GM12891 (cell line): Measurements from ENCODE around the gene UQCRQ.

Source experiments
- PAX5 ChIP-seq: IDR thresholded peaks from 2 replicates; pipeline ENCODE4 v1.6.1; 2011; ENCODE audit warnings: low read length, moderate library complexity, mild to moderate bottlenecking; ENCODE audit not compliant: insufficient read depth, severe bottlenecking
- POLR2A ChIP-seq: IDR thresholded peaks from 2 replicates; pipeline ENCODE4 v1.6.1; 2011; ENCODE audit warnings: low read depth, low read length, control low read depth
- POLR2AphosphoS5 ChIP-seq: IDR thresholded peaks from 2 replicates; pipeline ENCODE4 v1.6.1; 2011; ENCODE audit warnings: low read depth, low read length, control low read depth
- POU2F2 ChIP-seq: IDR thresholded peaks from 2 replicates; pipeline ENCODE4 v1.6.1; 2011; ENCODE audit warnings: low read depth, mild to moderate bottlenecking, control low read depth, low read length, moderate library complexity
- SPI1 ChIP-seq: IDR thresholded peaks from 2 replicates; pipeline ENCODE4 v1.6.1; 2011; ENCODE audit warnings: low read depth, low read length, control low read depth
- TAF1 ChIP-seq: IDR thresholded peaks from 2 replicates; pipeline ENCODE4 v1.6.1; 2011; ENCODE audit warnings: low read depth, low read length, control low read depth

DNA sequence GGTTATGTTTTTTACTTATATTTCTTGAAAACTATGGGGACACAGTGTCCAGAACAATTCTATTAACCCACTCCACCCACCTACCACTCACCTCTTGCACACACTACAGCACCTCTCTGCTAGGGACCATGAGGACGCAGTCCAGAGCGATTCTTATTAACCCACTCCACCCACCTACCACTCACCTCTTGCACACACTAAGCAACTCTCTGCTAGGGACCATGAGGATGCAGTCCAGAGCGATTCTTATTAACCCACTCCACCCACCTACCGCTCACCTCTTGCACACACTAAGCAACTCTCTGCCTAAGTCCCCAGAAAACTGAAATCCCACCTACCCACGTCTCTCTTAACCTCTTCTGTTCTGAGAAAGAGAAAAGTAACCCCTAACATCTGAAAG, 33.8 kb upstream of the UQCRQ start:
- TF ChIP-seq POLR2A (no peak), TAF1 (no peak), POLR2AphosphoS5 (no peak), PAX5 (no peak), POU2F2 (no peak), SPI1 (no peak)
